Retinal pigment epithelial cell (primary cell): ENCODE data around the gene IVL.

Source experiments
- DNase-seq: peaks from one replicate; pipeline ENCODE4 v3.0.0-alpha.2; 2010; ENCODE audit warnings: low read depth
- H3K4me3 ChIP-seq: 2 replicates; pipeline ENCODE4 v1.5.1; 2011; ENCODE audit warnings: mild to moderate bottlenecking, low read length, control low read depth, moderate library complexity
- TF ChIP-seq, protein P1 (sequence below): conservative IDR thresholded peaks from 2 replicates; pipeline ENCODE4 v1.5.1; 2011; ENCODE audit warnings: low read depth, low read length, control low read depth, inconsistent platforms

IVL gene

DNA sequence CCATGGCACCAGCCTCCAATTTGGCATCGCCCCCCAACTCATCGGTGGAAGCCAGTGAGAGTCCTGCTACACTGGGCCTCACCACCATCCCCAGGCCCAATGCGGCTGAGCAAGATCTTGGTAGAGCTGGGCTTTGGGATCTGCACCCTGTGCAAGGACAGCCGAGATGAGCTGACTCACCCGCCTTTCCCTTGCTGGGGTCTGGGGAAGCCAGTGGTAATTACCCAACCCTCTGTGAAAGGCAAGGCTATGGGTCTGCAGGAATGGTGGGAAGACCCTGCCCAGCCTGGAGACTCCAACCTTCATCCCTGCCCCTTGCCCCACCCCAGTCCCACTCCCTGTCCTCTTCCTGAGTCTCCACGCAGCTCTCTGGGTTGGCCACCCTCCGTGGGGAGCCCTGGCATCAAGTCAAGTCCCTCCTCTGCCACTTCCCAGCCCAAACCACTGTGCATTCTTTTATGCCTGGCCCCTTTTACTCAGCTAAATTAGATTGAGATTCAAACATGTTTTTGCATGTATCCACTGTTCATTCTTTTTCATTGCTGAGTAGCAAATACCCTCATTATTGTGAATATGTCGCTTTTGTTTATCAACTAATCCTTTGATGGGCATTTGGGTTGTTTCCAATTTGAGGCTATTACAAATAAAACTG is 21.5 kb upstream of the IVL start:
- TF ChIP-seq, protein P1, sequence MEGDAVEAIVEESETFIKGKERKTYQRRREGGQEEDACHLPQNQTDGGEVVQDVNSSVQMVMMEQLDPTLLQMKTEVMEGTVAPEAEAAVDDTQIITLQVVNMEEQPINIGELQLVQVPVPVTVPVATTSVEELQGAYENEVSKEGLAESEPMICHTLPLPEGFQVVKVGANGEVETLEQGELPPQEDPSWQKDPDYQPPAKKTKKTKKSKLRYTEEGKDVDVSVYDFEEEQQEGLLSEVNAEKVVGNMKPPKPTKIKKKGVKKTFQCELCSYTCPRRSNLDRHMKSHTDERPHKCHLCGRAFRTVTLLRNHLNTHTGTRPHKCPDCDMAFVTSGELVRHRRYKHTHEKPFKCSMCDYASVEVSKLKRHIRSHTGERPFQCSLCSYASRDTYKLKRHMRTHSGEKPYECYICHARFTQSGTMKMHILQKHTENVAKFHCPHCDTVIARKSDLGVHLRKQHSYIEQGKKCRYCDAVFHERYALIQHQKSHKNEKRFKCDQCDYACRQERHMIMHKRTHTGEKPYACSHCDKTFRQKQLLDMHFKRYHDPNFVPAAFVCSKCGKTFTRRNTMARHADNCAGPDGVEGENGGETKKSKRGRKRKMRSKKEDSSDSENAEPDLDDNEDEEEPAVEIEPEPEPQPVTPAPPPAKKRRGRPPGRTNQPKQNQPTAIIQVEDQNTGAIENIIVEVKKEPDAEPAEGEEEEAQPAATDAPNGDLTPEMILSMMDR = no peak
- DNase-seq = peak; percentile 75
- no peak overlapping the region for H3K4me3 ChIP-seq

DNA sequence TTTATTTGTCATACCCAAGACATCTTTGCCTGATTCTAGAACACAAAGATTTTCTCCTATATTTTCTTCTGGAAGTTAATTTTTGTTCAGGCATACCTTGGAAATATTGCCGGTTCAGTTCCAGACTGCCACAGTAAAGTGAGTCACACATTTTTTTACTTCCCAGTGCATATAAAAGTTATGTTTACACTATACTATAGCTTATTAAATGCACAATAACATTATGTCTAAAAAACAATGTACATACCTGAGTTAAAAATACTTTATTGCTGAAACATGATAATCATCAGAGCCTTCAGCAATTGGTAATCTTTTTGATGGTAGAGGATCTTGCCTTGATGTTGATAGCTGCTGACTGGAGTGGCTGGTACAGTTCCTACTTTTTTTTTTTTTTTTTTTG is 20.2 kb upstream of the IVL start:
- DNase-seq = no peak
- TF ChIP-seq, protein P1 = no peak

DNA sequence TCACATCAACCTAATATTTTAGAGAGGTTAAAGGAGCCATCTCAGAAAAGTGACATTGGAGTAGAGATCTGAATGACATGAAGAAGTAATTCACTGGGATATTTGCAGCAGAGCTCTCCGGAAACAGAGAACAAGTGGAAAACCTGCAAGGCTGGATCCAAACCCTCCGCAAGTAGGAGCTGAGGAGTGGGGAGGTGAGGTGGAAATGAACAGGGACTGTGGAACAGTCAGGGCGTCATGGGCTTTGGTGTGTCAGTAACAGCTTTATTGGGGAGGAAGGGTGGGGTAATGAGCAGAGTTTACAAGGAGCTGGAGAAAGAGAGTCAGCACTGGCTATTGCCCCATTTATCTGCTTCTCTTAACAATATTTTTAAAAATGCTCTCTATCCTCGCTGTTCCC is 9.3 kb upstream of the IVL start:
- no peak overlapping the region for H3K4me3 ChIP-seq
- no peak for DNase-seq
- TF ChIP-seq, protein P1 = no peak

More for the DNA sequence above, 20.2 kb upstream of the IVL start:
- no peak overlapping the region for H3K4me3 ChIP-seq

DNA sequence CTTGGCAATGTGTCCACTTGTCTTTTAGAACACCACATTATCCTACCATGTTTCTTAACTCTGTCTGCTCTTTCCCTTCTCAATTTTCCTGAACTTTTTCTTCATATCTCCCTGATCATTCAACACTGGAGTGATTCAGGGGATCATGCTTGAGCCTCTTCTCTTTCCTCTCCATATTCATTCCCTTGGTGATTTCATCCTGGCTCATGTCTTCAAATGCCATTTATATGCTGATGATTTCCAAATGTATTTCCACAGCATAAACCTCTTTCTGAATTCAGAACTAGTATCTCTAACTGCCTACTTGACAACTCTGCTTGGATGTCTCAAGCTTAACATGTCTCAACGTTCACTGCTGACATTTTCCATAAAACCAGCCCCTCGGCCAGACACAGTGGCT is 8.5 kb upstream of the IVL start:
- DNase-seq = no peak
- no peak overlapping the region for H3K4me3 ChIP-seq
- TF ChIP-seq, protein P1 = no peak

DNA sequence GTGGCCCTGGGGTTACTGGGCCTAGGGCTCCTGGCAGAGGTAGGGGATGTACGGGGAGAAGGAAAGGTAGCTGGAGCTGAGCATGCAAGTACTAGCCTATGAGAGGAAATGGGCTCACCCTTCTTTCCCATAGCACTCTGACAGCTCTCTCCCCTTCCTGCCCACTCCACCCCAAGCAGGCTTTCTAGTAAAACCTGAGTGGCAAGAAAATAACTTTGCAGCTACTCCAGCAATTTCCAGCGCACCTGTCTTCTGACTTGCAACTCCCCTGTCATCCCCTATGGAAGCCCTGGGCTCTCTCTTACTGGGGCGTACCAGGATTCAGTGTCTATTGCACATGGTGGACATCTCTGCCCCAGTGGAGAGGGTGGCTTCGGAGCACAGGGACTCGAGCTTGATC is 6.7 kb upstream of the IVL start:
- no peak for DNase-seq
- no peak overlapping the region for H3K4me3 ChIP-seq
- TF ChIP-seq, protein P1 = no peak

DNA sequence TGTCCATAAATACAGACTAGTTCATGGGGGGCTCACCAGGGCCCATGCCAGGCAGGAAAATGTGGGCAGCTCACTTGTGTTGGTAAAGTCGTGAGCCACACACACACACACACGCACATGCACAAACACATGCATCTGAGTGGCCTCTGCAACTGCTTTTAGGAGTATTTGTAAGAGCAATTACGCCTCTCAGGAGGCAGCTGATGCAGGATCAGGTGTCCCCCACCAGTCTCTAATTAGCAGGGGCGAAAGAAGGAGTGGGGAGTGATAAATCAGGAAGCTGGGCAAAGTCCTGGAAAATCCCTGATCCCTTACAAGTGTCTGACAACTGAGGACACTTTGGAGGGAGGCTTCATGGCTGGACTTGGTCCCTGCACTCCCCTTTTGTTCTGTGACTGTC is 5.7 kb upstream of the IVL start:
- TF ChIP-seq, protein P1 = no peak

DNA sequence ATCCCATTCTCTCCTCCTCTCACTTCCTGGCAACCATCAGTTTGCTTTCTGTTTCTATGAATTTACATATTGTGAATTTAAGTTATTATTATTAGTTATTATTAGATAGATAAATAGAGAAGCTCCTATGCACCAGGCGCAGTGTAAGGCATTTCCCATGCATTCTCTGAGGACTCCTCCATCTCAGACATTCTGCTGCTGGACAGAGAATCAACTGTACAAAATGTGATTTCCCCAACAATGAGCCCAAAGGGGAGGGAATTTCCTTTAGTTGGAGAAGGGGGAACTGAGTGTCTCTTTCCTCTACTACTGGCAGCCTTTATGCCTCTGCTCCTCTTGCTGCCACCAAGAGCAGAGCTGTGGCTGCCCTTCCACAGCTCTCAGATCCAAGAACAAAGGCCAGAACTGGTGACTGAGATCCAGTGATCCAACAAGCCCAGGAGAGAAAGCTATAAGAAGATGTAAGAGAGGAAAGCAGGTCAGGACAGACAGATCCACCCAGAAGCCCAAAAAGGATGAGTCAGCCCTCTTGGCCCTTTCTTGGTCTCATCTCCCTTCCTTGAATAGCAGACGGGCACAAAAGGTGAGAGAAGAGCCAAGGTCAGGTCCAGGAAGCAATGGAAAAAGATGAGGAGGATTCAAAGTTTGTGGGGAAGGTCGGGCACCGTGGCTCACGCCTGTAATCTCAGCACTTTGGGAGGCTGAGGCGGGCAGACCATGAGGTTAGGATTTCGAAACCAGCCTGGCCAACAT is 3.5 kb upstream of the IVL start:
- TF ChIP-seq, protein P1 = no peak
- no peak overlapping the region for H3K4me3 ChIP-seq
- no peak for DNase-seq

More for the DNA sequence above, 5.7 kb upstream of the IVL start:
- H3K4me3 ChIP-seq = no peak overlapping the region
- no peak for DNase-seq
